Hindlimb muscle (tissue), 1 donor: ENCODE results near the gene ACTRT2. TPM values are rescaled to one million over a fixed set of nuclear protein-coding genes. Genes with fewer than 3 reads are reported as not detected.
A peak's percentile ranks its signal among the peaks of the same experiment; 100 is the strongest.

Source experiments
- DNase-seq: peaks from one replicate; pipeline ENCODE4 v3.0.0-alpha.2; 2013
- polyA plus RNA-seq: library from polyadenylated mRNA; unstranded; fragments of 120-200 nt; gene quantifications from one replicate; pipeline ENCODE4 v1.2.1, GENCODE V29; 2013; ENCODE audit not compliant: insufficient read length

ACTRT2 gene
- polyA plus RNA-seq, 1 donor = not detected

DNA sequence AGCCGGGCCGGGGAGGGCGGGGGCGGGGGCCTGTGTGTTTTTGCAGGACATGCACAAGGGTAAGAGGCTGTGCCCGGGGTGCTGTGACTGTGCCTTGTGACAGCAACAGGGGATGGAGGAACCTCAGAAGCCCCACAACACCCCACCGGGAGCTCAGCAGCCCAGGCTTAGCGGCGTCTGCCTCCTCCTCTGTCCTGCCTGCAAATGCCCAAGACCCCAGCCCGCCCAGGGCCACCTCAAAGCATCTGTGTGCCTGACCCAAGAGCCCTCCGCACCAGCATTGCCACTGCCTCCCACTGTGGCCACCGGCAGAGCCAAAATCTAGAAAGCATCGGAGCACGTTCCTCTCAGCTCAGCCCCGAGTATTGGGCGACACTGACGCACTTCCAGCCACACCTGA, 2.7 kb upstream of the ACTRT2 start:
- no peak for DNase-seq

GRCh38 chr1:3019007-3019515, 2.2 kb upstream of the ACTRT2 start:
- DNase-seq = no peak

GRCh38 chr1:3019516-3020051, 1.7 kb upstream of the ACTRT2 start:
- no peak for DNase-seq

DNA sequence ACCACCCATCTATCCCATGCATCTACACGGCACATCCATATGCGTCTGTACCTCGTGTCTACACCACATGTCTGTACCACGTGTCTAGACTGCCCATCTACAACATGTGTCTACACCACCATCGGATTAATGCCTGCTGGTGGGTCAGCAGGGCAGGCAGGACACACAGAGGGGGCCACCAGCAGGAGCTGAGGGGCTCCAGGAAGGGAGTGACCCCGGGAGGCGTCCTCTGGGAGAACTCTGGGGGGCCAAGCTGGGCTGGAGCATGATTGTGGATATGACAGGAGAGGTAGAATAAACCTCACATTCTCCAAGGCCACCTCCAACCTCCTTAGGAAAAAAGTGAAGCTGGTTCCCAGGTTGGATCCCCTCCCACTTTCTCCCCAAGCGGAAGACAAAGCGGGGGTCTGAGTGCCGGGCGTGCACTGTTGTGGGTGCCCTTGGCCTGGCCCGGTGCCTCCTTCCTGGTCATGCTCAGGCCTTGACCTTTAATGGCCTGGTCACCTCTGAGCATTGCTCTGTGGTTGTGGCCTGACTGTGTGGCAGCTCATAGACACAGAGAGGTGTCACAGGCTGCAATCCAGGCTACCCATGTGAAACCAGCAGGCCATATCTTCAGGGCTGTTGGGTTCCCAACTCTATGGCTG, 881 bp upstream of the ACTRT2 start:
- no peak for DNase-seq

GRCh38 chr1:3021801-3022401, 634 bp downstream of the ACTRT2 start:
- DNase-seq = no peak

DNA sequence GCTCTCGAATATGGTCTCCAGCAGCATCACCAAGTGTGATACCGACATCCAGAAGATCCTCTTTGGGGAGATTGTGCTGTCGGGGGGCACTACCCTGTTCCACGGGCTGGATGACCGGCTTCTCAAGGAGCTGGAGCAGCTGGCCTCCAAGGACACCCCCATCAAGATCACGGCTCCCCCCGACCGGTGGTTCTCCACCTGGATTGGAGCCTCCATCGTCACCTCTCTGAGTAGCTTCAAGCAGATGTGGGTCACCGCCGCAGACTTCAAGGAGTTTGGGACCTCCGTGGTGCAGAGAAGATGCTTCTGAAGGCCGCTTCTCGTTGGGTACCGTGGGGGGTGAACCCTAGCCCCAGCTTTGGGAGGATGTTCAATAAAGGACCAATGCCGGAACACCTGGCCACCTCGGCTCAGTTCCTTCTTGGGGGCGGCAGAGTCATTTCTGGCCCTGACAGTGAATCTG, 1.3 kb downstream of the ACTRT2 start:
- no peak for DNase-seq

GRCh38 chr1:3022976-3023375, 1.7 kb downstream of the ACTRT2 start:
- DNase-seq = no peak

GRCh38 chr1:3024019-3024418, 2.8 kb downstream of the ACTRT2 start:
- no peak for DNase-seq

DNA sequence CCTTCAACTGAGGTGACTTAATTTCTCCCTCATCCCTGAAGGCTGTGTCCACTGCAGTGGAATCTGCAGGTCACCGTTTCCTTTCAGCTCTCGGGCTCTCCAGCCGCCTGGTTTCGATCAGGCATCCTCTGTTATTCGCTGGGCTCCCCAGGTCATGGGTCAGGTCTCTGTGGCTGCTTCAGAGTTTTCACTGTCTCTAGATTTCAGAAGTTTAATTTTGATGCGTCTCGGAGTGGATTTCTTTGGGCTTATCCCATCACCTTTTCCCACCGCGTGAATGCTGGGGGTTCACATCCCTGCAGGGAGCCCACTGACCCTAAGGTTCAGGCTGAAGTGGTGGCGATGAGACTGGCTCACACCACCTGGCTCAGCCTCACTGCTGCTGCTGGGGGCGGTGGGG, 3.3 kb downstream of the ACTRT2 start:
- DNase-seq = no peak

GRCh38 chr1:3026124-3026523, 4.9 kb downstream of the ACTRT2 start:
- DNase-seq = no peak

DNA sequence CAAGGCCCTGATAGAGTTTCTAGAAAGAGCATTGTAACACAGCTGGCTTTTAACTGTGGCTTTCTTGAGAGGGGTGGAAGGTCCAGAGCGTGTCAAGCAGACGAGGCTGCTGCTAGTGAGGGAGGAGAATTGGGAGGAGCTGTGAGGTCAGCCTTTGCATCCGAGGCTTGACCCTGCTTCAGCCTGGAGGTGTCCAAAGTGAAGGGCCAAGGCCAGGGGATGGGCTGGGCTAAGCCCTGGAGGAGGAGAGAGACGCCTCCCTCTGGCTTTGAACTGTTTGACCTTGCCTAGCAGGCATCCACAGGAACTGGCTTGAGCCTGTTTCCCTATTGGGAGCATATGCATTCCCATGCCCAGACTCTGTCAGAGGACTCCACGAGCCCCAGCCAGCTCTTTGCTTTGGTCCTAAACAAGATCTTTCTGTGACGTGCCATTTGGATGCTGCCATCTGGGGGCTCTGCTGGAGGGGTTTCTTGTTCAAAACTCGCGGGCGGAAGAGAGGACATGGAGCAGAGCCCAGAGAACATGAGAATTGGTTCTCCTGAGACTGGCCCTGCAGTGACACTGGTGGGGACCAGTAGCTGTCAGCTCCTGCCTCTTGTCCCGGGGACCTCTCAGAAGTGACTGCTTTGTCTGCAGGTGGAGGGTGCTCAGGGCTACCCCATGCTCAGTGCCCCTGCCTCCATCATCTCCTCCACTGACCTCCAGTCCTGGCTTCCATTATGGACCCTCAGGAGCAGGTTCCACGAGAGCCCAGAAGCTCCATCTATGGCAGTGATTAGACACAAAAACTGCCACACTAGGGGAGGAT, 5.5 kb downstream of the ACTRT2 start:
- no peak for DNase-seq

DNA sequence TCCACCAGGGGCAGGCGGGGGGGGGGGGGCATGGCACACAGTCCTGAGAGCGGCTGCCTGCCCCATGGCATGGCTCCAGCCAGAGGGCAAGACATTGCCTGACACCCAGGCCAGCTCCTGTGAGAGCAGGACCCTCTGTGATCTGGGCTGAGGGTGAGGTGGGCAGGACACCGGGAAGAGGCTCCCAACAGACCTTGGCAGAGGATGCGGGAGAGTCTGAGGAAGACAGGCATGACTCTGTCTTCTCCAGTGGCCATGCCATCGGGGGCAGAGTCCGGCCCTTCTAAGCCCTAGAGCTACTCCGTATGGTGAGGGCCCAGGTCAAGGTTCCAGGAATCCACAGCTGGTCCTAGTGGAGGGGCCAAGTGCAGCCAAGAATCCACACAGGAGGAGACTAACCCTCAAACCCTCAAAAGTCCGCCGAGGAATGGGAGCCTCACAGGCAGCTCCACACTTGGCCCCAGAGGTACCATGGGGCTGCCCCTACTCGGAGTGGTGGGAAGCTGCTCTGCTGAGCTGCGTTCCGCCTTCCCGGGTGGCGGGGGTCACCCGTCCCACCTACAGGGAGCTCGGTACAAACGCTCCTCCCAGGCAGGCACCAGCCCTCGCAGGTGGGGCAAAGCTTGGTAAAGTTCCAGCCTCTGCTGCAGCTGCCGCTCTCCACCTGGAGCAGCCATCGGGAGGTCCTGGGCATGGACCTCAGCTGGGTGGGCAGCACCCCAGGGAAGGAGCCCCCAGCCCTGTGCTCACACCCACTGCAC, 6.5 kb downstream of the ACTRT2 start:
- DNase-seq = no peak

GRCh38 chr1:3028531-3029282, 7.4 kb downstream of the ACTRT2 start:
- no peak for DNase-seq

DNA sequence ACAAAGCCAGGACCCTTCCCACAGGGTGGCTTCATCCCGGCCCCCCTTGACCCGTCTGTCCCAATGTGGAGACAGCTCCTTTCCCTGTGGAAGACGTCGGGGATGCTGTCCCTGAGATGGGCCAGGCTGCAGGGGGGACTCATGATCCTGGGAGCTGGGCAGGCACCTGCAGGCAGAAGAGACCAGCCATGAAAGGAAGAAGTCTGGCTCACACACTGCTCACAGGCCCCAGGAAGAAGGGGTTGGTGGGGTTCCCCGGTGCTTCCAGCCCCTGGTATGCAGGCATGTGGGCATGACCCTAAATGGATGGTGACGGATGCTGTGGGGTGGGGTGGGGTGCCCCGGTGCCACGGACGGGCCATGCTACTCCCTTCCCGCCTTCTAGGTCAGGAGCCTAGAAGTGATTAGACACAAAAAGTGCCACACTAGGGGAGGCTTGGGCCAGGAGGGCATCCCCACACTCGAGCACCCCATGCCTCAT, 8.3 kb downstream of the ACTRT2 start:
- no peak for DNase-seq

GRCh38 chr1:3029991-3030662, 8.9 kb downstream of the ACTRT2 start:
- no peak for DNase-seq

DNA sequence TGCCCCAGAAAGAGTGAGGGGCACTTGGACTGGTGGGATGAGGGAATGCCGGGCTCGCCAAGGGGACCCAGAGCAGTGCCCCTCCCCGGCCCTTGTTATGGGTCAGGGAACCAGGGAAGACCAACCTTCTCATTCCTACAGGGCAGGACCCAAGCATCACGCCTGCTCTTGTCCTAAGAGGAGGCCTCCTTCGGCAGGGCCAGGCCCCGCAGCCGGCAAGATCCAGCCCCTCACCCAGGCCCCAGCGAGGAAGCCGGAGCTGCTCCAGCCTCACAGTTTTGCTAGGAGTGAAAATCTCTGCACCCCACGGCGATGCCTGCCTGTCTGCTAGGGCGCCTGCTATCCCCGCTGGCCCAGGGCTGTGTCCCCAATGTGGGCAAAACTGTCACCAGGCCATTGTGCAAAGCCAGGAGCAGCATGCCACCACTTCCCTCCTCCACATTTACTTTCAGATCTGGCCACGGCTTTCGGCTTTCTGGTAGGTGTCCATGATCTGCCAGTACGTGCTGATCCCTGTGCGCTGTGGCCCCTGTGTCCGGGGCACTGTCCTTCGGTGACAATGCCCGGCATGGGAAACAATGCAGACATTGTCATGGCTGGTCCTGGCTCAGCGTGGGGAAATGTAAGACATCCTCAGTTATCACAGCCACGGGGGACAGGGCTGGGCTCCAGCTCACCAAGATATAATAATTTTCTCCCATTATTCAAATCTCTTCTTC, 9.6 kb downstream of the ACTRT2 start:
- DNase-seq = no peak

GRCh38 chr1:3031401-3032221, 10.3 kb downstream of the ACTRT2 start:
- DNase-seq = peak; percentile 23

- no peak for DNase-seq
These were observed 11.2 kb downstream of the ACTRT2 start for GRCh38 chr1:3032371-3033039.
